Lung microvascular endothelial cell (primary cell): ENCODE results near the gene ARHGAP29. TPM values are rescaled to one million over a fixed set of nuclear protein-coding genes. Genes with fewer than 3 reads are reported as not detected.
"Not testable (repeated sequence)": the region's sequence is repeated elsewhere in the genome, so short reads cannot be mapped to it uniquely, and the experiment has no call there.

ENCODE experiments used
- DNase-seq, 2 donors: peaks; one replicate each; pipeline versions ENCODE4 v3.0.0 to v3.0.0-alpha.2; 2010; ENCODE audit warnings: low read depth in 2 of 2
- total RNA-seq: library from RNA; depleted of rRNA; stranded (reverse); fragments of >200 nt; gene quantifications from 2 replicates; pipeline ENCODE4 v1.2.1, GENCODE V29; 2014

The ARHGAP29 gene
- total RNA-seq, 1 donor from 2014 or later: 201 TPM

GRCh38 chr1:94180650-94181049 lies 56.7 kb downstream of the ARHGAP29 start:
- peak in 1 of 2 donors; percentile 57 for DNase-seq

- no peak for DNase-seq
Measured at GRCh38 chr1:94178901-94179300, 58.5 kb downstream of the ARHGAP29 start.

- DNase-seq: no peak
Measured at GRCh38 chr1:94169126-94169525, 68.3 kb downstream of the ARHGAP29 start.

- DNase-seq: peak in 1 of 2 donors; percentile 25
Measured at GRCh38 chr1:94165843-94166242, 71.5 kb downstream of the ARHGAP29 start.

- DNase-seq: not testable (repeated sequence)
Measured at GRCh38 chr1:94164885-94165284, 72.5 kb downstream of the ARHGAP29 start.

GRCh38 chr1:94164121-94164520 lies 73.3 kb downstream of the ARHGAP29 start:
- DNase-seq: not testable (repeated sequence)

- DNase-seq: not testable (repeated sequence)
Measured at GRCh38 chr1:94163249-94163648, 74.1 kb downstream of the ARHGAP29 start.

- DNase-seq: peak; percentile 82 to 93
Measured at GRCh38 chr1:94160811-94161210, 76.6 kb downstream of the ARHGAP29 start.

- no peak for DNase-seq
Measured at GRCh38 chr1:94156096-94156625, 81.2 kb downstream of the ARHGAP29 start.

- peak; percentile 45 to 48 for DNase-seq
Measured at GRCh38 chr1:94154989-94155388, 82.4 kb downstream of the ARHGAP29 start.

GRCh38 chr1:94153133-94153532 lies 84.3 kb downstream of the ARHGAP29 start:
- DNase-seq: no peak

GRCh38 chr1:94149166-94149565 lies 88.2 kb downstream of the ARHGAP29 start:
- DNase-seq: not testable (repeated sequence)

- no peak for DNase-seq
Measured at GRCh38 chr1:94146273-94146672, 91.1 kb downstream of the ARHGAP29 start.

- no peak for DNase-seq
Measured at GRCh38 chr1:94144836-94145235, 92.5 kb downstream of the ARHGAP29 start.

- DNase-seq: no peak
Measured at GRCh38 chr1:94143809-94144176, 93.6 kb downstream of the ARHGAP29 start.

GRCh38 chr1:94143173-94143808 lies 94.1 kb downstream of the ARHGAP29 start:
- peak in 1 of 2 donors; percentile 49 for DNase-seq

GRCh38 chr1:94142583-94142982 lies 94.8 kb downstream of the ARHGAP29 start:
- DNase-seq: peak; percentile 34 to 40

- DNase-seq: peak; percentile 94 to 99
Measured at GRCh38 chr1:94142022-94142421, 95.4 kb downstream of the ARHGAP29 start.

- no peak for DNase-seq
Measured at GRCh38 chr1:94132111-94132510, 105.3 kb downstream of the ARHGAP29 start.

- peak; percentile 45 to 73 for DNase-seq
Measured at GRCh38 chr1:94130851-94131595, 106.4 kb downstream of the ARHGAP29 start.

- peak; percentile 56 to 82 for DNase-seq
Measured at GRCh38 chr1:94126651-94127050, 110.7 kb downstream of the ARHGAP29 start.
